Erythroblast (primary cell): ENCODE data around the gene SCNN1G.

Experiments used
- GATA1 ChIP-seq: IDR thresholded peaks from 2 replicates; pipeline ENCODE4 v1.6.1; 2011; ENCODE audit warnings: low read depth, mild to moderate bottlenecking, control low read depth, low read length, moderate library complexity
- POLR2A ChIP-seq: IDR thresholded peaks from 2 replicates; pipeline ENCODE4 v1.6.1; 2011; ENCODE audit warnings: mild to moderate bottlenecking, low read length

GRCh38 chr16:23255000-23255399 lies 72.5 kb downstream of the SCNN1G start:
- no peak for TF ChIP-seq POLR2A
- no peak for TF ChIP-seq GATA1
